HepG2 (cell line): ENCODE measurements around the gene NT5C1A.

Experiments used
- CCAR2 ChIP-seq: fragments of 200-400 bp; formaldehyde crosslinking; optimal IDR thresholded peaks from 2 replicates; pipeline ENCODE3; 2018; ENCODE audit warnings: low read depth, mild to moderate bottlenecking, low read length, moderate library complexity
- FOSL1 ChIP-seq: sonication (generic); formaldehyde crosslinking; IDR thresholded peaks from 2 replicates; pipeline ENCODE4 v1.9.0; 2021; ENCODE audit warnings: missing genetic modification reagents, borderline replicate concordance
- HDAC2 ChIP-seq: sonication (generic); formaldehyde crosslinking; IDR thresholded peaks from 2 replicates; pipeline ENCODE4 v1.4.0; 2020; ENCODE audit warnings: missing genetic modification reagents
- NFYB ChIP-seq: sonication (generic); formaldehyde crosslinking; IDR thresholded peaks from 2 replicates; pipeline ENCODE4 v1.4.0; 2020; ENCODE audit warnings: missing genetic modification reagents
- NR2C2 ChIP-seq: sonication (generic); formaldehyde crosslinking; IDR thresholded peaks from 2 replicates; pipeline ENCODE4 v1.4.0; 2020; ENCODE audit warnings: missing genetic modification reagents, mild to moderate bottlenecking, moderate library complexity, borderline replicate concordance
- REST ChIP-seq, 2 experiments: IDR thresholded peaks; 2 replicates each; pipeline ENCODE4 v1.6.1; 2011 to 2012; ENCODE audit warnings: low read length in 2 of 2, borderline replicate concordance in 1 of 2, low read depth in 1 of 2, mild to moderate bottlenecking in 1 of 2, moderate library complexity in 1 of 2
- SRSF9 ChIP-seq: fragments of 200-400 bp; formaldehyde crosslinking; IDR thresholded peaks from 2 replicates; pipeline ENCODE4 v1.6.1; 2018; ENCODE audit warnings: borderline replicate concordance, mild to moderate bottlenecking, low read depth, low read length; ENCODE audit not compliant: insufficient read depth, poor library complexity, severe bottlenecking
- YY1 ChIP-seq: IDR thresholded peaks from 2 replicates; pipeline ENCODE4 v1.6.1; 2011; ENCODE audit warnings: low read length, low read depth, moderate library complexity, mild to moderate bottlenecking; ENCODE audit not compliant: insufficient read depth, insufficient replicate concordance
- TF ChIP-seq, protein P1 (sequence below): sonication (generic); formaldehyde crosslinking; IDR thresholded peaks from 2 replicates; pipeline ENCODE4 v1.4.0; 2020; ENCODE audit warnings: missing genetic modification reagents

GRCh38 chr1:39654291-39654690 is 17.6 kb downstream of the NT5C1A start:
- TF ChIP-seq CCAR2: no peak
- TF ChIP-seq YY1: no peak
- TF ChIP-seq NFYB (CRISPR knock-in tag): no peak
- no peak for TF ChIP-seq NR2C2
- TF ChIP-seq REST (IDR thresholded peaks at IDR 0.05; ENCODE audit: borderline replicate concordance in 1 of 2, low read depth in 1 of 2, low read length in 2 of 2): no peak
- no peak for TF ChIP-seq FOSL1
- TF ChIP-seq SRSF9: no peak
- no peak for TF ChIP-seq HDAC2 (CRISPR knock-in tag)
- TF ChIP-seq, protein P1, sequence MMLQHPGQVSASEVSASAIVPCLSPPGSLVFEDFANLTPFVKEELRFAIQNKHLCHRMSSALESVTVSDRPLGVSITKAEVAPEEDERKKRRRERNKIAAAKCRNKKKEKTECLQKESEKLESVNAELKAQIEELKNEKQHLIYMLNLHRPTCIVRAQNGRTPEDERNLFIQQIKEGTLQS (CRISPR knock-in tag): no peak
